BJ (cell line): ENCODE measurements around the gene DIP2C. TPM values are rescaled to one million over a fixed set of nuclear protein-coding genes. Genes with fewer than 3 reads are reported as not detected.

Experiments
- CTCF ChIA-PET: fragments of 350-600 bp; formaldehyde crosslinking; extraction: SDS; loops from one replicate; lab custom pipeline; 2021; ENCODE audit warnings: antibody characterized with exemption, inconsistent platforms; lab: Yijun Ruan, JAX
- POLR2A ChIA-PET: fragments of 300-600 bp; sonication (Branson Sonifier 250); formaldehyde crosslinking; extraction: SDS; loops from one replicate; lab custom pipeline; 2021; ENCODE audit warnings: antibody characterized with exemption; lab: Charles Lee
- DNase-seq: peaks from one replicate; pipeline ENCODE4 v3.0.0-alpha.2; 2011; ENCODE audit warnings: low read depth
- H3K27me3 ChIP-seq: 2 replicates; pipeline ENCODE4 v1.6.0; 2011; ENCODE audit warnings: low read length; ENCODE audit not compliant: control insufficient read depth, insufficient read depth
- H3K36me3 ChIP-seq: 2 replicates; pipeline ENCODE4 v1.5.1; 2011; ENCODE audit warnings: low read length; ENCODE audit not compliant: control insufficient read depth, insufficient read depth
- H3K4me3 ChIP-seq: 2 replicates; pipeline ENCODE4 v1.5.1; 2011; ENCODE audit warnings: low read depth, mild to moderate bottlenecking, control low read depth, low read length
- CTCF ChIP-seq: IDR thresholded peaks from 2 replicates; pipeline ENCODE4 v1.5.1; 2011; ENCODE audit warnings: low read depth, mild to moderate bottlenecking, control low read depth, inconsistent platforms, low read length, moderate library complexity; ENCODE audit not compliant: insufficient read depth
- polyA plus RNA-seq: library from polyadenylated mRNA; depleted of rRNA; stranded (reverse); fragments of >200 nt; gene quantifications from 2 replicates; pipeline ENCODE4 v1.2.3, GENCODE V29; 2011

DIP2C gene
- polyA plus RNA-seq, 1 experiment: 9.3 TPM

- H3K4me3 ChIP-seq: no peak overlapping the region
- H3K36me3 ChIP-seq: no peaks in the 10 kb centered on the region
- no peak for DNase-seq
- POLR2A ChIA-PET: no interaction called here
- H3K27me3 ChIP-seq: no peaks in the 10 kb centered on the region
- no peak for TF ChIP-seq CTCF
- CTCF ChIA-PET: interaction anchor here (0.5 kb wide), 1 partner anchor 46 kb away, joined by 3 read pairs; no protein-coding TSS in a partner anchor
These were observed 81.8 kb downstream of the DIP2C start for GRCh38 chr10:607545-608185.

- DNase-seq: no peak
- no peak for TF ChIP-seq CTCF
- Histone ChIP-seq H3K36me3 (no peaks in the 10 kb centered on the region), H3K27me3 (no peaks in the 10 kb centered on the region), H3K4me3 (no peak overlapping the region)
- POLR2A ChIA-PET: no interaction called here
- CTCF ChIA-PET: interaction anchor here (0.5 to 0.8 kb wide), 2 partner anchors 10 to 46 kb away, joined by 3 read pairs; no protein-coding TSS in a partner anchor
These were observed 82.5 kb downstream of the DIP2C start for GRCh38 chr10:606762-607544.

- POLR2A ChIA-PET: no interaction called here
- TF ChIP-seq CTCF: no peak
These were observed 83.7 kb downstream of the DIP2C start for GRCh38 chr10:605632-606325.

GRCh38 chr10:604716-605631, 84.5 kb downstream of the DIP2C start:
- no peak for TF ChIP-seq CTCF
- CTCF ChIA-PET: no interaction called here
- Histone ChIP-seq H3K36me3 (no peaks in the 10 kb centered on the region), H3K27me3 (no peaks in the 10 kb centered on the region), H3K4me3 (no peak overlapping the region)
- DNase-seq: no peak
- POLR2A ChIA-PET: no interaction called here

More at GRCh38 chr10:605632-606325, 83.7 kb downstream of the DIP2C start:
- no peak for DNase-seq
- H3K36me3 ChIP-seq: no peaks in the 10 kb centered on the region
- CTCF ChIA-PET: no interaction called here
- H3K27me3 ChIP-seq: no peaks in the 10 kb centered on the region
- H3K4me3 ChIP-seq: no peak overlapping the region
